Tibial nerve (tissue), 3 donors: ENCODE data around the gene FCGR3B.
"Not testable (repeated sequence)": the region's sequence is repeated elsewhere in the genome, so short reads cannot be mapped to it uniquely, and the experiment has no call there.

Source experiments
- CTCF ChIP-seq, 5 experiments: fragments of 200-600 bp in 3 of 5; fragments of 450-650 bp in 2 of 5; sonication (generic) in 3 of 5; IDR thresholded peaks; one replicate each; pipeline ENCODE4 v1.5.1; 2016 to 2019; ENCODE audit warnings: antibody characterized with exemption in 5 of 5, mild to moderate bottlenecking in 3 of 5, moderate library complexity in 2 of 5
- POLR2A ChIP-seq, 2 donors: fragments of 450-650 bp; IDR thresholded peaks; one replicate each; pipeline ENCODE4 v1.6.1; 2017; ENCODE audit warnings: antibody characterized with exemption in 2 of 2, mild to moderate bottlenecking in 2 of 2, moderate library complexity in 2 of 2

GRCh38 chr1:161612322-161613141, 18.4 kb downstream of the FCGR3B start:
- TF ChIP-seq CTCF (IDR thresholded peaks at IDR 0.05) = not testable (repeated sequence)
- peak in 1 of 2 donors; percentile 36 for TF ChIP-seq POLR2A (IDR thresholded peaks at IDR 0.05)
